K562 (cell line): ENCODE measurements around the gene SDR42E2. TPM values are rescaled to one million over a fixed set of nuclear protein-coding genes. Genes with fewer than 3 reads are reported as not detected.

ENCODE experiments used
- ATAC-seq: fragments of 200-7000 bp; cut with Tn5 transposase; 3 replicates; pipeline ENCODE4 v1.9.1; 2020; ENCODE audit warnings: moderate library complexity
- BruUV-seq: library from RNA; stranded (reverse); fragments of 400-500 nt; replicated peaks from 2 replicates; lab custom pipeline; 2021; lab: Mats Ljungman, UMichigan
- CTCF ChIA-PET: fragments of 300-600 bp; formaldehyde crosslinking; extraction: SDS; loops from one replicate; lab custom pipeline; 2021; ENCODE audit warnings: low intra/inter-chr PET ratio; lab: Yijun Ruan, JAX
- POLR2A ChIA-PET: fragments of 300-600, 350-650 bp; sonication (Branson Sonifier 250); formaldehyde crosslinking; extraction: SDS; loops from one replicate; lab custom pipeline; 2021; ENCODE audit warnings: antibody characterized with exemption, inconsistent platforms; lab: Yijun Ruan, JAX
- DNase-seq, 4 experiments: peaks; one replicate each; pipeline versions ENCODE4 v3.0.0 to v3.0.0-alpha.2; 2011 to 2018; ENCODE audit warnings: low spot score in 3 of 4, mixed read lengths in 3 of 4; ENCODE audit errors: extremely low read depth in 1 of 4
- FAIRE-seq: peaks from 2 replicates; lab custom pipeline; 2011; peaks lifted over from hg19 to GRCh38; lab: Jason Lieb, UNC
- H2AFZ ChIP-seq: 2 replicates; pipeline ENCODE4 v1.6.0; 2011; ENCODE audit warnings: low read depth, low read length, control low read depth, inconsistent platforms
- H3K27ac ChIP-seq: fragments of 200-600 bp; 3 replicates; pipeline ENCODE4 v1.8.0; 2011; ENCODE audit warnings: low read depth, mild to moderate bottlenecking, control low read depth, inconsistent platforms, low read length, moderate library complexity, mixed read lengths; ENCODE audit errors: extremely low read depth
- H3K27me3 ChIP-seq, 2 experiments: fragments of 300-600 bp in 1 of 2; 2 replicates in 1 of 2; 3 replicates in 1 of 2; pipeline versions ENCODE4 v1.6.0 to v1.8.0; 2011; ENCODE audit warnings: inconsistent platforms in 2 of 2, low read length in 2 of 2, mild to moderate bottlenecking in 1 of 2, mixed read lengths in 1 of 2, moderate library complexity in 1 of 2; ENCODE audit not compliant: control insufficient read depth in 2 of 2, insufficient read depth in 2 of 2
- H3K36me3 ChIP-seq: fragments of 300-600 bp; 3 replicates; pipeline ENCODE4 v1.8.0; 2011; ENCODE audit warnings: mild to moderate bottlenecking, low read length, inconsistent platforms; ENCODE audit not compliant: control insufficient read depth, insufficient read depth
- H3K4me1 ChIP-seq, 2 experiments: fragments of 200-600 bp in 1 of 2; replicated peaks in 1 of 2; 2 replicates in 1 of 2; 3 replicates in 1 of 2; pipeline versions ENCODE4 v1.5.1 to v1.8.0; 2011; ENCODE audit warnings: inconsistent platforms in 2 of 2, low read length in 2 of 2, mild to moderate bottlenecking in 1 of 2, mixed read lengths in 1 of 2, moderate library complexity in 1 of 2; ENCODE audit not compliant: control insufficient read depth in 2 of 2, insufficient read depth in 2 of 2
- H3K4me2 ChIP-seq: 2 replicates; pipeline ENCODE4 v1.6.1; 2011; ENCODE audit warnings: low read length, control low read depth, inconsistent platforms, mixed read lengths; ENCODE audit not compliant: insufficient read depth
- H3K4me3 ChIP-seq: fragments of 200-600 bp; sonication (generic), shearing (Covaris generic); 2 replicates; pipeline ENCODE4 v1.5.1; 2016; ENCODE audit warnings: control low read depth, inconsistent platforms
- H3K79me2 ChIP-seq: fragments of 200-600 bp; 3 replicates; pipeline ENCODE4 v1.8.0; 2011; ENCODE audit warnings: low read length, inconsistent platforms; ENCODE audit not compliant: control insufficient read depth, insufficient read depth
- H3K9ac ChIP-seq, 2 experiments: 2 replicates each; pipeline versions ENCODE4 v1.6.0 to v1.6.1; 2011; ENCODE audit warnings: low read depth in 2 of 2, low read length in 2 of 2, control low read depth in 1 of 2, inconsistent platforms in 1 of 2, mild to moderate bottlenecking in 1 of 2, mixed read lengths in 1 of 2; ENCODE audit not compliant: insufficient read depth in 1 of 2
- H3K9me1 ChIP-seq: one replicate; pipeline ENCODE4 v1.6.0; 2011; ENCODE audit warnings: inconsistent platforms, mild to moderate bottlenecking, low read length, moderate library complexity; ENCODE audit not compliant: control insufficient read depth, insufficient read depth
- H3K9me3 ChIP-seq: replicated peaks from 2 replicates; pipeline ENCODE4 v1.5.1; 2011; ENCODE audit warnings: low read depth, low read length, inconsistent platforms; ENCODE audit not compliant: control insufficient read depth, insufficient read depth
- H4K20me1 ChIP-seq: replicated peaks from 2 replicates; pipeline ENCODE4 v1.6.1; 2011; ENCODE audit warnings: low read length, inconsistent platforms, mixed read lengths; ENCODE audit not compliant: control insufficient read depth, insufficient read depth
- FOSL1 ChIP-seq: fragments of 200-800 bp; sonication (Bioruptor generic); conservative IDR thresholded peaks from 2 replicates; pipeline ENCODE4 v1.6.1; 2016; ENCODE audit warnings: missing genetic modification characterization, missing compliant biosample characterization
- HDAC3 ChIP-seq: fragments of 450-650 bp; IDR thresholded peaks from 2 replicates; pipeline ENCODE4 v1.6.1; 2018; ENCODE audit warnings: borderline replicate concordance, mild to moderate bottlenecking, moderate library complexity; ENCODE audit not compliant: partially characterized antibody
- HEY1 ChIP-seq: fragments of 250-450 bp; sonication (Bioruptor Pico); IDR thresholded peaks from 2 replicates; pipeline ENCODE4 v1.5.0; 2020; ENCODE audit warnings: mild to moderate bottlenecking, moderate library complexity, borderline replicate concordance
- KAT2B ChIP-seq: IDR thresholded peaks from one replicate; pipeline ENCODE4 v1.6.1; 2012; ENCODE audit warnings: low read depth, mild to moderate bottlenecking, control low read depth, inconsistent platforms, low read length, moderate library complexity
- TAL1 ChIP-seq: fragments of 450-650 bp; IDR thresholded peaks from 2 replicates; pipeline ENCODE4 v1.6.1; 2016; ENCODE audit warnings: mild to moderate bottlenecking
- TOE1 ChIP-seq, 2 experiments: fragments of 450-650 bp in 1 of 2; sonication (generic) in 1 of 2; formaldehyde crosslinking in 1 of 2; IDR thresholded peaks; 2 replicates each; pipeline versions ENCODE4 v1.7.1 to v1.8.0; 2016 to 2022; ENCODE audit warnings: borderline replicate concordance in 2 of 2, mild to moderate bottlenecking in 2 of 2, antibody characterized with exemption in 1 of 2, inconsistent platforms in 1 of 2, low read depth in 1 of 2, missing genetic modification reagents in 1 of 2, moderate library complexity in 1 of 2
- ZBTB11 ChIP-seq, 3 experiments: fragments of 200-800 bp in 1 of 3; fragments of 250-450 bp in 1 of 3; fragments of 450-650 bp in 1 of 3; sonication (Bioruptor Pico) in 1 of 3; sonication (Bioruptor generic) in 1 of 3; formaldehyde crosslinking in 1 of 3; IDR thresholded peaks; 2 replicates each; pipeline versions ENCODE4 v1.6.1 to v1.8.0; 2016 to 2022; ENCODE audit warnings: mild to moderate bottlenecking in 2 of 3, missing genetic modification characterization in 2 of 3, missing compliant biosample characterization in 1 of 3, moderate library complexity in 1 of 3
- in situ Hi-C: fragments of 300-500 bp; cut with MboI; formaldehyde crosslinking; loops from 4 replicates; pipeline ENCODE4 v1.15.0; 2018; ENCODE audit warnings: inconsistent platforms, mixed read lengths
- intact Hi-C: fragments of 100-400 bp; cut with micrococcal nuclease; formaldehyde crosslinking; loops from 2 replicates; pipeline ENCODE4 v1.14.2; 2022
- polyA plus RNA-seq, 8 experiments: library from polyadenylated mRNA; depleted of rRNA in 4 of 8; stranded (reverse) in 5 of 8; unstranded in 3 of 8; fragments of >200 nt; fragmentation: Nextera tagmentation in 2 of 8; fragmentation: Illumina TruSeq in 1 of 8; extraction: Ambion mirVana in 2 of 8; extraction: Trizol in 1 of 8; gene quantifications; 2 replicates each; pipeline versions ENCODE4 v1.2.1 to v1.2.3, GENCODE V29; 2011 to 2014; ENCODE audit warnings: inconsistent platforms in 1 of 8, missing spikeins in 1 of 8
- total RNA-seq, 7 experiments: library from RNA; depleted of rRNA in 6 of 7; stranded (reverse); fragments of >200 nt in 6 of 7; fragmentation: Illumina TruSeq in 2 of 7; extraction: Trizol in 2 of 7; gene quantifications; 2 replicates each; pipeline versions ENCODE4 v1.2.1 to v1.2.3, GENCODE V29; 2011 to 2021; ENCODE audit warnings: low replicate concordance in 1 of 7
- TF ChIP-seq, protein P1 (sequence below): sonication (generic); formaldehyde crosslinking; IDR thresholded peaks from 2 replicates; pipeline ENCODE4 v1.8.1; 2023; ENCODE audit warnings: mild to moderate bottlenecking, missing genetic modification reagents

SDR42E2 gene
- total and polyA plus RNA-seq, 9 of the 15 experiments (the other 6 are each of a cell fraction or from before 2014, with no cell fraction given): 0.03 to 0.07 (median 0.04) TPM; not detected in 4

- ChIA-PET POLR2A (interaction anchor here (0.6 to 1.1 kb wide), 2 partner anchors 55 to 103 kb away, joined by 7 read pairs; no protein-coding TSS in a partner anchor), CTCF (interaction anchor here (3.1 kb wide), 1 partner anchor 102 kb away, joined by 49 read pairs; the partner anchor contains the start of gene POLR3E)
- H3K9me3 ChIP-seq: no peaks in the 10 kb centered on the region
- no peak overlapping the region; the same call in 1 of the 2 replicates for H3K4me3 ChIP-seq
- H2AFZ ChIP-seq: 0 out of 2 replicates have a peak overlapping the region, but pooled peaks have one; percentile 11
- DNase-seq (no peak), ATAC-seq (no peak), FAIRE-seq (no peak)
- peak overlapping the region; percentile 16 to 47; a peak in 1 of 4 replicates for H3K9ac ChIP-seq
- TF ChIP-seq FOSL1 (tag): 0 out of 2 replicates have a peak, but pooled peaks have one; percentile 3
- no peak for TF ChIP-seq KAT2B
- TF ChIP-seq, protein P1, sequence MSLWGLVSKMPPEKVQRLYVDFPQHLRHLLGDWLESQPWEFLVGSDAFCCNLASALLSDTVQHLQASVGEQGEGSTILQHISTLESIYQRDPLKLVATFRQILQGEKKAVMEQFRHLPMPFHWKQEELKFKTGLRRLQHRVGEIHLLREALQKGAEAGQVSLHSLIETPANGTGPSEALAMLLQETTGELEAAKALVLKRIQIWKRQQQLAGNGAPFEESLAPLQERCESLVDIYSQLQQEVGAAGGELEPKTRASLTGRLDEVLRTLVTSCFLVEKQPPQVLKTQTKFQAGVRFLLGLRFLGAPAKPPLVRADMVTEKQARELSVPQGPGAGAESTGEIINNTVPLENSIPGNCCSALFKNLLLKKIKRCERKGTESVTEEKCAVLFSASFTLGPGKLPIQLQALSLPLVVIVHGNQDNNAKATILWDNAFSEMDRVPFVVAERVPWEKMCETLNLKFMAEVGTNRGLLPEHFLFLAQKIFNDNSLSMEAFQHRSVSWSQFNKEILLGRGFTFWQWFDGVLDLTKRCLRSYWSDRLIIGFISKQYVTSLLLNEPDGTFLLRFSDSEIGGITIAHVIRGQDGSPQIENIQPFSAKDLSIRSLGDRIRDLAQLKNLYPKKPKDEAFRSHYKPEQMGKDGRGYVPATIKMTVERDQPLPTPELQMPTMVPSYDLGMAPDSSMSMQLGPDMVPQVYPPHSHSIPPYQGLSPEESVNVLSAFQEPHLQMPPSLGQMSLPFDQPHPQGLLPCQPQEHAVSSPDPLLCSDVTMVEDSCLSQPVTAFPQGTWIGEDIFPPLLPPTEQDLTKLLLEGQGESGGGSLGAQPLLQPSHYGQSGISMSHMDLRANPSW: no peak
- TF ChIP-seq TAL1: 0 out of 2 replicates have a peak, but pooled peaks have one; percentile 9
- TF ChIP-seq HEY1 (CRISPR knock-in tag): 0 out of 2 replicates have a peak, but pooled peaks have one; percentile 6
- TF ChIP-seq ZBTB11 (CRISPR knock-in tag; IDR thresholded peaks at IDR 0.05): peak in 1 of 3 experiments; percentile 56; a peak in 1 of 6 replicates
- 0 out of 2 replicates have a peak, but pooled peaks have one; percentile 20 for TF ChIP-seq TOE1 (IDR thresholded peaks at IDR 0.05; ENCODE audit: borderline replicate concordance)
- TF ChIP-seq TOE1 (CRISPR knock-in tag; IDR thresholded peaks at IDR 0.05; ENCODE audit: borderline replicate concordance, low read depth): no peak
- TF ChIP-seq HDAC3: peak; percentile 15
- no TSS peak for BruUV-seq
- in situ Hi-C loops (no loop called here), intact Hi-C loops (loop anchor here (5.0 kb wide), 2 partner anchors 177 to 1038 kb away; partner anchors contain the start of genes CDR2 and LDAF1)
- H3K27ac ChIP-seq: 0 out of 3 replicates have a peak overlapping the region, but pooled peaks have one; percentile 20
- no peaks in the 10 kb centered on the region for H3K9me1 ChIP-seq
- no peaks in the 10 kb centered on the region; the same call in 2 of the 3 replicates for H3K36me3 ChIP-seq
- H4K20me1 ChIP-seq: no peaks in the 10 kb centered on the region
- no peaks in the 10 kb centered on the region; the same call in 2 of the 3 replicates for H3K79me2 ChIP-seq
- peak overlapping the region; percentile 93; the same call in 1 of the 2 replicates for H3K4me2 ChIP-seq
- no peaks in the 10 kb centered on the region for H3K27me3 ChIP-seq
- peaks cover 20 to 22% of the 10 kb centered on the region in 2 experiments; a peak in 4 of 5 replicates for H3K4me1 ChIP-seq
Measured at GRCh38 chr16:22195445-22195694, 33.1 kb downstream of the SDR42E2 start.
